GM19240 (cell line): ENCODE measurements around the gene SSTR1.

ENCODE experiments used
- DNase-seq: peaks from one replicate; pipeline ENCODE4 v3.0.0; 2011; ENCODE audit warnings: low spot score; ENCODE audit not compliant: insufficient read length

Gene SSTR1

DNA sequence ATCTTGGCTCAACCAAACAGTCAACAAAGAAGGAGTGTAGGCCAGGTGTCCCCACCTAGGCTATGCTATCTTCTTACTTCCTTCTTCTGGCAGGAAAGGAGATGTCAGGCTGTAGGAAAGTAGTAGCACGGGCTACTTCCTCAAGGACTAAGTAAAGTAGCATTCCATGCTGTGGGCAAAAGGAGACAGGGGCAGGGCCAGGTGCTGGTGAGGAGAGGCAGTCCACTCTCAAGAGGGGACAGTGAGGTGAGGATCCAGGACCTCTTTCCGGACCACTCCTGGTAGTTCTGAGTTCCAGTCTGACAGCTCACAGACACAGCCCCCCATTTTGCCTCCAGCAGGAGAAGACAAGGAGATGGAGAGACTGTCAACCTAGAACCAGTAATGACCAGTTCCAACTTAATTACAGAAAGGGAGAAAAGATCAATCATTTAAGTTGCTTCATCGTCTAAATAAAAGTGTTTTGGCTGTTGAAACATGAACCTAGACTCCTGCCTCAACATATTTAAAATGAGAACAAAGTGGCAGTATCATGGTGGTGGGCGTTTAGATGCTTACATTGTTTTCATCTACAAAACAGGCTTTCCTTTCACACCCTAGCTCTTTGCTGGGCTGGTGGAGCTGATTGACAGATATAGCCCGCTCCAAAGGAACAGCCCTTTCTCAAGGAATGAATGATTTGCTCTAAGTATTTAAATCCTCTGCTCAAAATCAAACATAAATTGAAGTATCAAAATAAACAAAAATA is 5.1 kb upstream of the SSTR1 start:
- DNase-seq, result no peak

DNA sequence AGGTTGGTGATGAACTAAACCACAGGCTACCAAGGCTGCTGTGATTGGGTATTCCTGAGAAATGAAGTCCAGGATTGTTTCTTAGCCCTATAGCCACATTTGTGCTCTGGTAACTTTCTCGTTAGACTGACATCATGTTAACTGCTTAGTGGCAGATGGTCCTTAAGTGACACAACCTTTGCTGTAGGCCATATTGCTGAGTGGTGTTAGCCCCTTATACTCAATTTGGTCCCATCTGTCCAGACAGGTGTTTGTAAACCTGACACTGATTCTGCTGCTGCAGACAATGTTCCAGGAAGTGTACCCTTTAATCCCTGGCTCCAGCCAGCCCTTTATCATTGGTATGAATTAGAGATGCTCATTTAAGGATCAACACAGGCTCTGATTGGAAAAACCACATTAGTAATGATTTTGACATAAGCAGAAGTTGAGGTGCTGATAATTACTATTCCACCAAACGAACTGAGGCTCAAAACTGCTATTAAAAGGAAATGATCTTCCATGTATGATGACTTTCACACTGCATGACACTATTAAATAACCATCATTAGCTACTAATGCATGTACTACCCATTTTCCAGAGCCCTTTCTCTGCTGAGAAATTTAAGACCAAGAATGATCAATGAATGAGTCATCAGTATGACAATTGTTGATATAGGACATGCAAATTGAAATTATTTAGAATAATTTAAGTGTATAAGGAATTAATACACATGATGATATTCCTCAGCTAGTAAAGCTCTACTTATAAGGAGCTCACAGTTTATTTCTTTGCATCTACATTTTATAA is 3.6 kb upstream of the SSTR1 start:
- DNase-seq, result no peak

GRCh38 chr14:38204719-38205115 is 3.0 kb upstream of the SSTR1 start:
- no peak for DNase-seq

DNA sequence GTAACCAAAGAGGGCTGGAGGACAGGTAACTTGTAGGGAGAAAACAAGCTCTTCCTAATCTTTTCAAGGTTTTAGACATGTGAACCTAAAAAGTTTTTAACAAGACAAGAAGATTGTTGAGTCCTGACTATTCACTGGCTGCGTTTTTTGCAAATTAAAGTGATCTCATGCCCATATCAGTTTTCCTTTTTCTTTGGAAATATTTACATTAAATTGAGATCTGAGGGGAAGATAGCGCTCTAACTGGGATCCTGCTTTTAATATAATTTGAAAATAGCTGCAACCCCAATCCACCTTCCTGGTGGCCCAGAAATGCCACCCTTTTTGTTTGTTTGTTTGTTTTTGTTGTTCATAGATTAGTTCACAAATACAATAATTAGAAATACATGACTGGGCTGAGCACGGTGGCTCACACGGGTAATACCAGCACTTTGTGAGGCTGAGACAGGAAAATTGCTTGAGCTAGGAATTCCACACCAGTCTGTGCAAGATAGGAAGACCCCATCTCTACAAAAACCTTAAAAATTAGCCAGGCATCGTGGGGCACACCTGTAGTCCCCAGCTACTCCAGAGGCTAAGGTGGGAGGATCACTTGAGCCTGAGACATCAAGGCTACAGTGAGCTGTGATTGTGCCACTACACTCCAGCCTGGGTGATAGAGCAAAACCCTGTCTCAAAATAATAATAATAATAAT is 2.4 kb upstream of the SSTR1 start:
- no peak for DNase-seq

GRCh38 chr14:38205949-38206665 is 1.6 kb upstream of the SSTR1 start:
- no peak for DNase-seq

DNA sequence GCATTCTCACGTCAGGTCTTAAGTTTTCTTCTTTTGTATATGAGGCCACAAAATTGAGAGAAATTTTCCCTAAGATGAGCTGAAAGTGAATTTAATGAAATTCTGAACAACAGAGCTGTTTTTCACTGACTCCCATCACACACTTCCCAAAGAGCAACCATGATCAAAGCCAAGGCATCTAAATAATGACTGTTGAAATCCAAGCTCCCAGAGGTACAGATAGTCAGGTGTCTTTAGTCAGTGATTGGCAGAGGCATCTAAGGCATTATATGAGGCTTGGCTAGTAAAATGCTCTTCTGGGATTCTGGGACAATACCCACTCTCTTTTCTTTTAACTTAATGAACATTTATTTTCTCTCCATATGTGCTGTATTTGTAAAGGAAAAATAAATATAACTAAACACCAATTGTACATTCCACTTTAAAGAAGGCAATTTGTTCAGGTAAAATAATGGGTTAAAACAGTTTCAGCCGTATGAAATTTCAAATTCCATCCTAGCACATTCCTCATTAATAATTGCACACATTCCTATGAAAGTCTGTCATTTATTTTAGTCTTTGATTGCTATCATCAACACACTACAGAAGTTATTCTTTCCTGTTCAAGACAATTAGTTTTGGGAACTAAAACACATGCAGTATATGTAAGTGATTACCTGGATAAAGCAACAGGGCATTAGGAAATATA is 871 bp upstream of the SSTR1 start:
- no peak for DNase-seq

GRCh38 chr14:38207377-38207735 is 348 bp upstream of the SSTR1 start:
- no peak for DNase-seq

GRCh38 chr14:38208618-38209562 is 1.2 kb downstream of the SSTR1 start:
- DNase-seq, result no peak

DNA sequence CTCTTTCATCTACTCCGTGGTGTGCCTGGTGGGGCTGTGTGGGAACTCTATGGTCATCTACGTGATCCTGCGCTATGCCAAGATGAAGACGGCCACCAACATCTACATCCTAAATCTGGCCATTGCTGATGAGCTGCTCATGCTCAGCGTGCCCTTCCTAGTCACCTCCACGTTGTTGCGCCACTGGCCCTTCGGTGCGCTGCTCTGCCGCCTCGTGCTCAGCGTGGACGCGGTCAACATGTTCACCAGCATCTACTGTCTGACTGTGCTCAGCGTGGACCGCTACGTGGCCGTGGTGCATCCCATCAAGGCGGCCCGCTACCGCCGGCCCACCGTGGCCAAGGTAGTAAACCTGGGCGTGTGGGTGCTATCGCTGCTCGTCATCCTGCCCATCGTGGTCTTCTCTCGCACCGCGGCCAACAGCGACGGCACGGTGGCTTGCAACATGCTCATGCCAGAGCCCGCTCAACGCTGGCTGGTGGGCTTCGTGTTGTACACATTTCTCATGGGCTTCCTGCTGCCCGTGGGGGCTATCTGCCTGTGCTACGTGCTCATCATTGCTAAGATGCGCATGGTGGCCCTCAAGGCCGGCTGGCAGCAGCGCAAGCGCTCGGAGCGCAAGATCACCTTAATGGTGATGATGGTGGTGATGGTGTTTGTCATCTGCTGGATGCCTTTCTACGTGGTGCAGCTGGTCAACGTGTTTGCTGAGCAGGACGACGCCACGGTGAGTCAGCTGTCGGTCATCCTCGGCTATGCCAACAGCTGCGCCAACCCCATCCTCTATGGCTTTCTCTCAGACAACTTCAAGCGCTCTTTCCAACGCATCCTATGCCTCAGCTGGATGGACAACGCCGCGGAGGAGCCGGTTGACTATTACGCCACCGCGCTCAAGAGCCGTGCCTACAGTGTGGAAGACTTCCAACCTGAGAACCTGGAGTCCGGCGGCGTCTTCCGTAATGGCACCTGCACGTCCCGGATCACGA is 2.2 kb downstream of the SSTR1 start:
- DNase-seq, result no peak

DNA sequence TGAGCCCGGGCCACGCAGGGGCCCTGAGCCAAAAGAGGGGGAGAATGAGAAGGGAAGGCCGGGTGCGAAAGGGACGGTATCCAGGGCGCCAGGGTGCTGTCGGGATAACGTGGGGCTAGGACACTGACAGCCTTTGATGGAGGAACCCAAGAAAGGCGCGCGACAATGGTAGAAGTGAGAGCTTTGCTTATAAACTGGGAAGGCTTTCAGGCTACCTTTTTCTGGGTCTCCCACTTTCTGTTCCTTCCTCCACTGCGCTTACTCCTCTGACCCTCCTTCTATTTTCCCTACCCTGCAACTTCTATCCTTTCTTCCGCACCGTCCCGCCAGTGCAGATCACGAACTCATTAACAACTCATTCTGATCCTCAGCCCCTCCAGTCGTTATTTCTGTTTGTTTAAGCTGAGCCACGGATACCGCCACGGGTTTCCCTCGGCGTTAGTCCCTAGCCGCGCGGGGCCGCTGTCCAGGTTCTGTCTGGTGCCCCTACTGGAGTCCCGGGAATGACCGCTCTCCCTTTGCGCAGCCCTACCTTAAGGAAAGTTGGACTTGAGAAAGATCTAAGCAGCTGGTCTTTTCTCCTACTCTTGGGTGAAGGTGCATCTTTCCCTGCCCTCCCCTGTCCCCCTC is 3.0 kb downstream of the SSTR1 start:
- DNase-seq, result no peak

- DNase-seq, result no peak
These were observed 3.6 kb downstream of the SSTR1 start for GRCh38 chr14:38211255-38211735.

GRCh38 chr14:38212111-38212510 is 4.4 kb downstream of the SSTR1 start:
- DNase-seq, result no peak

DNA sequence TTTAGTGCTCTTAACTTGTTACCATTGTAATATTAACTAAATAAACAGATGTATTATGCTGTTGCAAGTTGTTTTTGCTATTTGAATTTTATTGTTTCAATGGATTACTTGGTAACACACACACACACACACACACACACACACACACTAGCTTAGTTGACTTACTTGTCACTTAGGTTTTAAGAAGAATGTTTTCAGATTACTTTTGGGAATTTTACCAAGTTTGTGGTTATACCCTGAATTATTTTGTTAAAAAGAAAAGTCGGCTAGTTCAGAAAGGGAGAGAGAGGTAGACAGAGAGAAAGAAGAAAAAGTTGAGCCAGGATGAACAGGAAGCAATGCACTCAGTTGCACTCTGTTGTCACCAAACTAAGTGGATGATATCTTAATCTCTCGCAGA is 5.3 kb downstream of the SSTR1 start:
- DNase-seq, result no peak

DNA sequence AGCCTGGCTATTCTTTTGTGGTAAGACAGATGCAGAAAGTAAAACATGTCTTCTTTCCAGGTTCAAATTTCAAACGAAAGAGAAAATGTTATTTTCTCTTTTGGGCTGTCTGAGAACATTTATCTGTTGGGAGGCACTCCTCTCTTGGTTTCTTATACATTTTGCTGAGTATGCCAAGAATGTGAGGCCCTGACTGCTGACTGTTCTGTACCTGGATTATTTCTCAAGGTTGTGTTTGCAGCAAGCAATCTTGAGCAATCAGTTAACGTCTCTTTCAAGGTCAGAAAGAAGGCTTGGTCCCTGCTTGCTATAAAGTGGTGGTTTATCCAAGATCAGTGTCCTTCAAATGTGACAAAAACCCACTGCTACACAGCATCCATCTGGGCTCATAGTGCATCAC is 9.8 kb downstream of the SSTR1 start:
- no peak for DNase-seq

GRCh38 chr14:38221077-38221476 is 13.4 kb downstream of the SSTR1 start:
- no peak for DNase-seq

- DNase-seq, result no peak
These were observed 16.6 kb downstream of the SSTR1 start for GRCh38 chr14:38224338-38224737.

DNA sequence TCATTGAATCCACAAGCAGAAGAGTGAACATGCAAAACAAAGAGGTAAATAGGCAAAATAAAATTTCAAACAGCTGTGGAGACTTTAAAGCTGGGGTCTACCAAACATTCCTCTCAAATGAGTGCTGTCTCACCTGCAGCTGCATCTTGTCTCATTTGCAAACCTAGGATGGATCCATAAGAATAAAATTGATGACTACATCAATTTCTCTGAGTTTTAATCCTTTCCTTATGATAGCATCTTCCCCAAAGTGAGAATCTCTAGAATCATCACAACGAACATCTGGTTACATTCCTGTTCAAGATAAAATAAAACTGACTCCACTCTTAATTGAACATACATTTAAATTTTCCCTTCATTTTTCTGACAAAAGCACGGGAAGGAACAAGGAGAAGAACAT is 18.2 kb downstream of the SSTR1 start:
- DNase-seq, result no peak

GRCh38 chr14:38226366-38226765 is 18.7 kb downstream of the SSTR1 start:
- no peak for DNase-seq
